Measurements from ENCODE around the gene TRPM8. TPM values are rescaled to one million over a fixed set of nuclear protein-coding genes. Genes with fewer than 3 reads are reported as not detected.
A peak's percentile ranks its signal among the peaks of the same experiment; 100 is the strongest.
"Not testable (repeated sequence)": the region's sequence is repeated elsewhere in the genome, so short reads cannot be mapped to it uniquely, and the experiment has no call there.

The TRPM8 gene
- total and polyA plus RNA-seq, 4 donors, result 0.03 to 0.14 TPM; not detected in 2

DNA sequence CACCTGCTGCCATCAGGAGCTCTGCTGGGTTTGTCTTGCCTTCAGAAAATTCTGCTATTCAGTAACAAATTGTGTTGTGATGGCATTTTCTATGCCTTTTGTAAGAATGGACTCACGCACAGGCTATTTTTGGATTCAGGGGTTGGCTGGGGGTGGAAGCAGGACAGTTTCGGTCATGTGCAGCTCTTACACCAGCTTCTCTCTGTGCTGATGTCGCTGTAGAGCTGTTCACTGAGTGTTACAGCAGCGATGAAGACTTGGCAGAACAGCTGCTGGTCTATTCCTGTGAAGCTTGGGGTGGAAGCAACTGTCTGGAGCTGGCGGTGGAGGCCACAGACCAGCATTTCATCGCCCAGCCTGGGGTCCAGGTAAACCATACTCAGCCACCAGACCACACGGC lies 49.2 kb downstream of the TRPM8 start:
- no peaks in the 10 kb centered on the region for H3K27me3 ChIP-seq (ENCODE audit: control insufficient read depth in 3 of 3, insufficient read depth in 3 of 3, low read length in 2 of 3)
- H3K27ac ChIP-seq (ENCODE audit: low read depth in 1 of 2, low read length in 1 of 2), result no peak overlapping the region
- no peaks in the 10 kb centered on the region for H3K4me1 ChIP-seq (ENCODE audit: control insufficient read depth in 5 of 5, insufficient read depth in 5 of 5, low read length in 5 of 5)
- no peak overlapping the region for H3K4me3 ChIP-seq
- peak; percentile 41 for ATAC-seq (ENCODE audit: insufficient read depth, low FRiP score)
- WGBS, 2 donors, result 83 to 85% methylated on average over 7 of the region's 7 CpGs
- no peak overlapping the region for H3K9ac ChIP-seq (ENCODE audit: insufficient read depth in 1 of 2, low read length in 2 of 2)
- no peaks in the 10 kb centered on the region for H3K36me3 ChIP-seq (ENCODE audit: control insufficient read depth in 4 of 4, insufficient read depth in 4 of 4, low read length in 4 of 4)
- no peak for DNase-seq
- no peaks in the 10 kb centered on the region for H3K9me3 ChIP-seq (ENCODE audit: control insufficient read depth in 4 of 4, insufficient read depth in 3 of 4, low read length in 3 of 4)
- TF ChIP-seq, protein P1, sequence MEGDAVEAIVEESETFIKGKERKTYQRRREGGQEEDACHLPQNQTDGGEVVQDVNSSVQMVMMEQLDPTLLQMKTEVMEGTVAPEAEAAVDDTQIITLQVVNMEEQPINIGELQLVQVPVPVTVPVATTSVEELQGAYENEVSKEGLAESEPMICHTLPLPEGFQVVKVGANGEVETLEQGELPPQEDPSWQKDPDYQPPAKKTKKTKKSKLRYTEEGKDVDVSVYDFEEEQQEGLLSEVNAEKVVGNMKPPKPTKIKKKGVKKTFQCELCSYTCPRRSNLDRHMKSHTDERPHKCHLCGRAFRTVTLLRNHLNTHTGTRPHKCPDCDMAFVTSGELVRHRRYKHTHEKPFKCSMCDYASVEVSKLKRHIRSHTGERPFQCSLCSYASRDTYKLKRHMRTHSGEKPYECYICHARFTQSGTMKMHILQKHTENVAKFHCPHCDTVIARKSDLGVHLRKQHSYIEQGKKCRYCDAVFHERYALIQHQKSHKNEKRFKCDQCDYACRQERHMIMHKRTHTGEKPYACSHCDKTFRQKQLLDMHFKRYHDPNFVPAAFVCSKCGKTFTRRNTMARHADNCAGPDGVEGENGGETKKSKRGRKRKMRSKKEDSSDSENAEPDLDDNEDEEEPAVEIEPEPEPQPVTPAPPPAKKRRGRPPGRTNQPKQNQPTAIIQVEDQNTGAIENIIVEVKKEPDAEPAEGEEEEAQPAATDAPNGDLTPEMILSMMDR (IDR thresholded peaks at IDR 0.05; ENCODE audit: control extremely low read depth, extremely low read depth), result no peak

DNA sequence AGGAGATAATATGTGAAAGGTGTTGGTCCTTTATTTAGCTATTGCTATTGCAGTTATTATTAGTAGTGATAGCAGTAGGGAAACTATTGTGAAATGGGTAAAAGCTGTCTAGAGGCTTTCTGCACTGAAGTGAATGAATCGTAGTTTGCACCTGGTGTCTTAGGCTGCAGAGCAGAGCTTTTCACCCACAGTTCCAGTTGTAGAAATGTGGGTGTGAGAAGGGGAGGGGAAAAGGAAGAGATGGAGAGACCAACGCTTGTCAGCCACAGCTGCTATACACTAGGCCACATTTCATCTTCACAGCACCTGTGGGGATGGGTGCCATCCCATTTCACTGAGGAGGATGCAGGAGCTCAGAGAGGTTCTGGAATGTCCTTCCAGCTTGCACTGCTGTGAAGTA lies 50.0 kb downstream of the TRPM8 start:
- Histone ChIP-seq H3K9ac (ENCODE audit: insufficient read depth in 1 of 2, low read length in 2 of 2) (no peak overlapping the region), H3K4me3 (no peak overlapping the region), H3K27ac (ENCODE audit: low read depth in 1 of 2, low read length in 1 of 2) (no peak overlapping the region), H3K9me3 (ENCODE audit: control insufficient read depth in 4 of 4, insufficient read depth in 3 of 4, low read length in 3 of 4) (no peaks in the 10 kb centered on the region), H3K36me3 (ENCODE audit: control insufficient read depth in 4 of 4, insufficient read depth in 4 of 4, low read length in 4 of 4) (no peaks in the 10 kb centered on the region), H3K4me1 (ENCODE audit: control insufficient read depth in 5 of 5, insufficient read depth in 5 of 5, low read length in 5 of 5) (no peaks in the 10 kb centered on the region), H3K27me3 (ENCODE audit: control insufficient read depth in 3 of 3, insufficient read depth in 3 of 3, low read length in 2 of 3) (no peaks in the 10 kb centered on the region)
- TF ChIP-seq, protein P1 (IDR thresholded peaks at IDR 0.05; ENCODE audit: control extremely low read depth, extremely low read depth), result no peak
- WGBS, 2 donors, result 78 to 84% methylated on average over 2 of the region's 2 CpGs
- no peak for ATAC-seq (ENCODE audit: insufficient read depth, low FRiP score)
- DNase-seq, result no peak

DNA sequence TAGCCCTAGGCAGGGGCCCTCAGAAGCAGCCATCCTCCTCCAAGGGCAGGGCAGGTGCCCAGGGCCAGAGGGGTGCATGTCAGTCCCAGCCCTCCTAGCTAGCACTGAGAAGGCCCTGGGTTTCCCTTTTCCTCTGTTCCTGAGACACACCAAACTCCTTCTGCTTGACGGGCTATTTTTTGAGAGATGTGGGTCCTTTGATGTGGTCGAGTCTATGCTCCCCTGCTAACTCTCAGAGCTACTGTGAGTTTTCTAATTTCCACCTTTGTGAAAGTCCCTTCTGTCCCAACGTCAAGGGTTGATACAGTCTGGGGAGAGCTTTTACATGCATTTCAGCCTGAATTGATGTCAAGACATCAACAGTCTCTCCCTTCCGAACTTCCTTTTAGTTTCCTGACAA lies 51.4 kb downstream of the TRPM8 start:
- H3K9ac ChIP-seq (ENCODE audit: insufficient read depth in 1 of 2, low read length in 2 of 2), result no peak overlapping the region
- DNase-seq (no peak), ATAC-seq (ENCODE audit: insufficient read depth, low FRiP score) (no peak)
- no peaks in the 10 kb centered on the region for H3K9me3 ChIP-seq (ENCODE audit: control insufficient read depth in 4 of 4, insufficient read depth in 3 of 4, low read length in 3 of 4)
- no peaks in the 10 kb centered on the region for H3K4me1 ChIP-seq (ENCODE audit: control insufficient read depth in 5 of 5, insufficient read depth in 5 of 5, low read length in 5 of 5)
- 69 to 73% methylated on average over 4 of the region's 4 CpGs for WGBS, 2 donors
- no peaks in the 10 kb centered on the region for H3K27me3 ChIP-seq (ENCODE audit: control insufficient read depth in 3 of 3, insufficient read depth in 3 of 3, low read length in 2 of 3)
- TF ChIP-seq, protein P1 (IDR thresholded peaks at IDR 0.05; ENCODE audit: control extremely low read depth, extremely low read depth), result no peak
- H3K27ac ChIP-seq (ENCODE audit: low read depth in 1 of 2, low read length in 1 of 2), result no peak overlapping the region
- no peaks in the 10 kb centered on the region for H3K36me3 ChIP-seq (ENCODE audit: control insufficient read depth in 4 of 4, insufficient read depth in 4 of 4, low read length in 4 of 4)
- no peak overlapping the region for H3K4me3 ChIP-seq

DNA sequence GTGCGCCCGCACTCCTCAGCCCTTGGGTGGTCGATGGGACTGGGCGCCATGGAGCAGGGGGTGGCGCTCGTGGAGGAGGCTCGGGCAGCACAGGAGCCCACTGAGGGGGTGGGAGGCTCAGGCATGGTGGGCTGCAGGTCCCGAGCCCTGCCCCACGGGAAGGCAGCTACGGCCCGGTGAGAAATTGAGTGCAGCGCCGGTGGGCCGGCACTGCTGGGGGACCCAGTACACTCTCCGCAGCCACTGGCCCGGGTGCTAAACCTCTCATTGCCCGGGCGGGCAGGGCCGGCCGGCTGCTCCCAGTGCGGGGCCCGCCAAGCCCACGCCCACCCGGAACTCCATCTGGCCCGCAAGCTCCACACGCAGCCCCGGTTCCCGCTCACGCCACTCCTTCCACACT lies 55.3 kb downstream of the TRPM8 start:
- not testable (repeated sequence) for H3K27me3 ChIP-seq (ENCODE audit: control insufficient read depth in 3 of 3, insufficient read depth in 3 of 3, low read length in 2 of 3); DNase-seq; H3K36me3 ChIP-seq (ENCODE audit: control insufficient read depth in 4 of 4, insufficient read depth in 4 of 4, low read length in 4 of 4); H3K4me3 ChIP-seq; H3K9me3 ChIP-seq (ENCODE audit: control insufficient read depth in 4 of 4, insufficient read depth in 3 of 4, low read length in 3 of 4); H3K27ac ChIP-seq (ENCODE audit: low read depth in 1 of 2, low read length in 1 of 2); H3K4me1 ChIP-seq (ENCODE audit: control insufficient read depth in 5 of 5, insufficient read depth in 5 of 5, low read length in 5 of 5); ATAC-seq (ENCODE audit: insufficient read depth, low FRiP score); H3K9ac ChIP-seq (ENCODE audit: insufficient read depth in 1 of 2, low read length in 2 of 2)
- 97% methylated on average over 26 to 29 of the region's 29 CpGs for WGBS, 2 donors

Data from lung (tissue), 12 donors.